Neuron (in vitro differentiated cells): ENCODE data around the gene UGT1A10.
"Not testable (repeated sequence)": the region's sequence is repeated elsewhere in the genome, so short reads cannot be mapped to it uniquely, and the experiment has no call there.

Experiments
- H2AFZ ChIP-seq: one replicate; pipeline ENCODE4 v1.6.1; 2013; ENCODE audit warnings: low read depth, mild to moderate bottlenecking, inconsistent platforms, low read length, moderate library complexity
- H3K27me3 ChIP-seq: one replicate; pipeline ENCODE4 v1.6.1; 2013; ENCODE audit warnings: low read length; ENCODE audit not compliant: insufficient read depth
- H3K36me3 ChIP-seq: one replicate; pipeline ENCODE4 v1.6.1; 2013; ENCODE audit warnings: low read length; ENCODE audit not compliant: insufficient read depth
- H3K4me1 ChIP-seq: one replicate; pipeline ENCODE4 v1.6.1; 2013; ENCODE audit warnings: low read length; ENCODE audit not compliant: insufficient read depth
- H3K4me3 ChIP-seq: 2 replicates; pipeline ENCODE4 v1.5.1; 2013; ENCODE audit warnings: mild to moderate bottlenecking, low read length, moderate library complexity
- H3K9me3 ChIP-seq: one replicate; pipeline ENCODE4 v1.6.1; 2013; ENCODE audit warnings: low read length

The UGT1A10 gene

GRCh38 chr2:233706720-233707119 is 70.5 kb downstream of the UGT1A10 start:
- Histone ChIP-seq H3K4me3 (no peak overlapping the region), H3K36me3 (no peaks in the 10 kb centered on the region), H3K4me1 (no peaks in the 10 kb centered on the region), H3K9me3 (no peaks in the 10 kb centered on the region), H2AFZ (no peak overlapping the region), H3K27me3 (no peaks in the 10 kb centered on the region)

- H3K9me3 ChIP-seq, result no peaks in the 10 kb centered on the region
- no peaks in the 10 kb centered on the region for H3K4me1 ChIP-seq
- H3K27me3 ChIP-seq, result no peaks in the 10 kb centered on the region
Observed at GRCh38 chr2:233707940-233708644, 71.8 kb downstream of the UGT1A10 start.

GRCh38 chr2:233708942-233709341 is 72.7 kb downstream of the UGT1A10 start:
- no peaks in the 10 kb centered on the region for H3K36me3 ChIP-seq

More at GRCh38 chr2:233707940-233708644, 71.8 kb downstream of the UGT1A10 start:
- H3K4me3 ChIP-seq, result no peak overlapping the region
- H3K36me3 ChIP-seq, result no peaks in the 10 kb centered on the region
- H2AFZ ChIP-seq, result no peak overlapping the region

GRCh38 chr2:233711312-233712008 is 75.2 kb downstream of the UGT1A10 start:
- no peaks in the 10 kb centered on the region for H3K27me3 ChIP-seq
- H3K4me1 ChIP-seq, result no peaks in the 10 kb centered on the region
- H3K9me3 ChIP-seq, result no peaks in the 10 kb centered on the region
- H2AFZ ChIP-seq, result no peak overlapping the region
- H3K36me3 ChIP-seq, result no peaks in the 10 kb centered on the region
- H3K4me3 ChIP-seq, result no peak overlapping the region

More at GRCh38 chr2:233708942-233709341, 72.7 kb downstream of the UGT1A10 start:
- Histone ChIP-seq H3K4me3 (no peak overlapping the region), H2AFZ (no peak overlapping the region), H3K4me1 (no peaks in the 10 kb centered on the region), H3K27me3 (no peaks in the 10 kb centered on the region), H3K9me3 (no peaks in the 10 kb centered on the region)

- no peak within 1 kb of the TSS for H2AFZ ChIP-seq
- H3K9me3 ChIP-seq, result no peaks in the 10 kb centered on the region
- H3K4me1 ChIP-seq, result peaks cover 5% of the 10 kb centered on the region
- H3K36me3 ChIP-seq, result no peaks in the 10 kb centered on the region
- no peak within 1 kb of the TSS for H3K4me3 ChIP-seq
- H3K27me3 ChIP-seq, result no peaks in the 10 kb centered on the region
Observed at GRCh38 chr2:233712611-233713261, 76.5 kb downstream of the UGT1A10 start, which contains the start of gene UGT1A5. Gene UGT1A5 (plus strand): TSS chr2:233712907. CDS start chr2:233712992, 85 bp downstream.

- H2AFZ ChIP-seq, result no peak overlapping the region
- no peaks in the 10 kb centered on the region for H3K9me3 ChIP-seq
- H3K27me3 ChIP-seq, result no peaks in the 10 kb centered on the region
Observed at GRCh38 chr2:233713262-233713615, 77.0 kb downstream of the UGT1A10 start.

GRCh38 chr2:233714121-233714520 is 77.9 kb downstream of the UGT1A10 start:
- Histone ChIP-seq H2AFZ (no peak overlapping the region), H3K4me3 (no peak overlapping the region), H3K4me1 (peaks cover 5% of the 10 kb centered on the region), H3K27me3 (no peaks in the 10 kb centered on the region), H3K9me3 (no peaks in the 10 kb centered on the region), H3K36me3 (no peaks in the 10 kb centered on the region)

More at GRCh38 chr2:233713262-233713615, 77.0 kb downstream of the UGT1A10 start:
- peaks cover 5% of the 10 kb centered on the region for H3K4me1 ChIP-seq
- H3K4me3 ChIP-seq, result no peak overlapping the region
- H3K36me3 ChIP-seq, result no peaks in the 10 kb centered on the region

GRCh38 chr2:233718552-233718951 is 82.3 kb downstream of the UGT1A10 start, which contains the start of gene UGT1A4:
Gene UGT1A4 (plus strand): TSS chr2:233718736. CDS start chr2:233718821, 85 bp downstream.
- Histone ChIP-seq H2AFZ (no peak within 1 kb of the TSS), H3K4me1 (peaks cover 5% of the 10 kb centered on the region), H3K9me3 (no peaks in the 10 kb centered on the region), H3K27me3 (no peaks in the 10 kb centered on the region), H3K4me3 (no peak within 1 kb of the TSS), H3K36me3 (no peaks in the 10 kb centered on the region)

- no peaks in the 10 kb centered on the region for H3K36me3 ChIP-seq
- peaks cover 3% of the 10 kb centered on the region for H3K27me3 ChIP-seq
- no peak within 1 kb of the TSS for H3K4me3 ChIP-seq
- no peaks in the 10 kb centered on the region for H3K9me3 ChIP-seq
- H3K4me1 ChIP-seq, result no peaks in the 10 kb centered on the region
- H2AFZ ChIP-seq, result no peak within 1 kb of the TSS
Observed at GRCh38 chr2:233728723-233729301, 92.6 kb downstream of the UGT1A10 start, which contains the start of gene UGT1A3. Gene UGT1A3 (plus strand): TSS chr2:233729042. CDS start chr2:233729127, 85 bp downstream.

GRCh38 chr2:233736868-233737653 is 100.8 kb downstream of the UGT1A10 start:
- not testable (repeated sequence) for H3K4me1 ChIP-seq, H2AFZ ChIP-seq, H3K36me3 ChIP-seq, H3K9me3 ChIP-seq, H3K4me3 ChIP-seq, H3K27me3 ChIP-seq

- H3K9me3 ChIP-seq, result peaks cover 5% of the 10 kb centered on the region
- no peak overlapping the region for H2AFZ ChIP-seq
- H3K4me3 ChIP-seq, result no peak overlapping the region
- H3K36me3 ChIP-seq, result no peaks in the 10 kb centered on the region
- H3K27me3 ChIP-seq, result no peaks in the 10 kb centered on the region
- no peaks in the 10 kb centered on the region for H3K4me1 ChIP-seq
Observed at GRCh38 chr2:233740870-233741269, 104.6 kb downstream of the UGT1A10 start.

GRCh38 chr2:233743464-233744259 is 107.4 kb downstream of the UGT1A10 start:
- no peaks in the 10 kb centered on the region for H3K4me1 ChIP-seq
- H3K27me3 ChIP-seq, result no peaks in the 10 kb centered on the region
- H3K36me3 ChIP-seq, result no peaks in the 10 kb centered on the region
- H3K9me3 ChIP-seq, result peaks cover 5% of the 10 kb centered on the region
- no peak overlapping the region for H3K4me3 ChIP-seq
- H2AFZ ChIP-seq, result no peak overlapping the region
